HG03108 (cell line): ENCODE data around the gene XCR1.
"Not testable (repeated sequence)": the region's sequence is repeated elsewhere in the genome, so short reads cannot be mapped to it uniquely, and the experiment has no call there.

ENCODE experiments used
- ATAC-seq: cut with Tn5 transposase; IDR thresholded peaks from one replicate; pipeline ENCODE4 v1.9.1; 2021; ENCODE audit warnings: moderate library complexity; ENCODE audit not compliant: unreplicated experiment

XCR1 gene, protein sequence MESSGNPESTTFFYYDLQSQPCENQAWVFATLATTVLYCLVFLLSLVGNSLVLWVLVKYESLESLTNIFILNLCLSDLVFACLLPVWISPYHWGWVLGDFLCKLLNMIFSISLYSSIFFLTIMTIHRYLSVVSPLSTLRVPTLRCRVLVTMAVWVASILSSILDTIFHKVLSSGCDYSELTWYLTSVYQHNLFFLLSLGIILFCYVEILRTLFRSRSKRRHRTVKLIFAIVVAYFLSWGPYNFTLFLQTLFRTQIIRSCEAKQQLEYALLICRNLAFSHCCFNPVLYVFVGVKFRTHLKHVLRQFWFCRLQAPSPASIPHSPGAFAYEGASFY

DNA sequence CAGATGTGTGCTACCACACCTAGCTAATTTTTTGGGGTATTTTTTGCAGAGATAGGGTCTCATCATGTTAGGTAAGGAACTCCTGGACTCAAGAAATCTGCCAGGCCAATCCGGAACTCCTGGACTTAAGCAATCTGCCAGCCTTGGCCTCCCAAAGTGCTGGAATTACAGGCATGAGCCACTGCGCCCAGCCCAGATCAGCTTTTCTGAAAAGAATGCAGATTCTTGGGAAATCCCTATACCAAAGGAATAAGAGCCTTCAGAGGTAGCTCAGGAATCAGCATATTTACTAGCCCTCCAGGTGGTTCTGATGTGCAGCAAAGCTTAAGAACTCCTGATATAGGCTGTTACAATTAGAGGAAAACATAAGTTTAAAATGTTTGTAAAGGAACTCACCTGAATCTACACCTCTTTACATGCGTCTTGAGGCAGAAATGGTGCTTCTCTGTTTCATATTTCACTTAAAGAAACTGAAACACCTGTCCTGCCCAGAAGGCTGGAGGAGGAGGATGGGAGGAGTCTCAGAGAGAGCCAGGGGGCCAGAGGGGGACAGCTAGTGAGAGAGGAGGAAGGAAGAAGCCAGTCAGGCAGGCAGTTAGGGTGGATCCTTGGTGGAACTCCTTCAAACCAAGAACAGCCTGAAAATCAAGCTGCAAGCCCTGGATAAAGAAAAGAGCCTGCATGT is at the start of gene XCR1:
Gene XCR1 (minus strand): TSS at position 463 of the 685 bp plus-strand sequence. CDS start 5,536 bp downstream, outside the sequence.
- ATAC-seq, result no peak

DNA sequence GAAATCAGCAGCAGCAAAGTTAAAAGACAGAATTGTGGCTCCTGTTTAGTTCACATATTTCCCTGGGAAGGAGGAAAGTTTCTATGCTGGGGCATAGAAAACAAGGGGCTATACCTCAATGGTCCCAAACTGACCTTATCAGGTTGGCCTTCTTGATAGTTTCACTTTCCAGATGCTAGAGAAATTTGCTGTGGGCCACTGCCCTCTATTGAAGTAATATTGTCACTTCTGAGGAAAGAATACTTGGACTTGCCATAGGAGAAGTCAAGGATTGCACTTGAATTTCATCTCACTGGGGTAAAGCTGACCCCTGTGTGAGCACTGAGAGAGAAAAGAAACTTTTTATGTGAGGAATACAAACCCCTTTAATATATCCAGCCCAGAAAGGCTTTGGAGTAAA is 49.3 kb upstream of the XCR1 start:
- ATAC-seq, result no peak

DNA sequence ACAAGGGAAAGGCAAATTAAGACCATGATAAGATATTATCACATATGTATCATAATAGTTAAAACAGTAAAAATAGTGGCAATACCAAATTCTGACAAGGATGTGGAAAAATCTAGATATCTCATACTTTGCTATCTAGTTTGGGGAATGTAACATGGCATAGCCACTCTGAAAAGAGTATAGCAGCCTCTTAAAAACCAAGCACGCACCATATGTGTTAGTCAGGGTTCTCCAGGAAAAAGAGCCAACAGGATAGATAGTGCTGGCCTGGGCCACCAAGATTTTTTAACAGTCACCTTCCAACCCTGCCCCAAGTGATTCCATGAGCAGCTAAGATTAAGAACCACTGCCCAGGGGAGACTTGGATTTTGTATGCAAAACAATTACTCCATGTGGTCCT is 48.5 kb upstream of the XCR1 start:
- ATAC-seq, result no peak

DNA sequence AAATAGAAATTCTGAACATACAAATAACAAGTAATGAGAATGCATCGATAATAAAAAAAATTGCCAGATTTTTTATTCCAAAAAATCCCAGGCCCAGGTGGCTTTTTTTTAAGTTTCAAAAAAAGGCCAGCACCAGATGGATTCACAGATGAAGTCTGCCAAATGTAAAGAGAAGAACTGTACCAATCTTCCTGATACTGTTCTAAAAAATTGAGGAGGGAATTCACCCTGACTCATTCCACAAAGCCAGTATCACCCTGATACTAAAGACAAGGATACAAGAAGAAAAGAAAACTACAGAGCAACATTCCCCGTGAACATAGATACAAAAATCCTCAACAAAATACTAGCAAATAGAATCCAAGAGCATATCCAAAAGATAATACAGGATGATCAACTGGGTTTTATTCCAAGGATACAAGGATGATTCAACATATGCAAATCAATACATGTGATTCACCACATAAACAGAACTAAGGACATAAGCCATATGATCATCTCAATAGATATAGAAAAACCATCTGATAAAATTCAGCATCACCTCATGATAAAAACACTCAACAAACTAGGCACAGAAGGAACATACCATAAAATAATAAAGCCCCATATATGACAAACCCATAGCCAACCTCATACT is 44.1 kb upstream of the XCR1 start:
- no peak for ATAC-seq

DNA sequence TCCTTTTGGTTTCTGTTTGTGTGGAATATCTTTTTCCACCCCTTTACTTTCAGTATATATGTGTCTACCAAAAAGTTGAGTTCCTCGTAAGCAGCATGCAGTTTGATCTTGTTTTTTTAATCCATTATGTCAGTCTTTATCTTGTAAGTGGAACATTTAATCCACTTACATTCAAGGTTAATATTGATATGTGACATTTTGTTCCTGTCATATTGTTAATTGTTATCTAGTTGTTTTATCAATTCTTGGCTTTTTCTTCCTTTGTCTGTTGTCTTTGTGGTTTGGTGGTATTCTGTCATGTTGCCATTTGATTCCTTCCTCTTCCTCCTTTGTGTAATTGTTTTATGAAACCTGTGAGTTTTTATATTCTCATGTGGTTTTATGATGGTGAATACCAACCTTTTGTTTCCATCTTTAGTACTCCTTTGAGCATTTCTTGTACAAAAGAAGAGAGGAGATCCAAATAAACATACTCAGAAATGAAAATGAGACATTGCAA is 43.4 kb upstream of the XCR1 start:
- ATAC-seq, result no peak

DNA sequence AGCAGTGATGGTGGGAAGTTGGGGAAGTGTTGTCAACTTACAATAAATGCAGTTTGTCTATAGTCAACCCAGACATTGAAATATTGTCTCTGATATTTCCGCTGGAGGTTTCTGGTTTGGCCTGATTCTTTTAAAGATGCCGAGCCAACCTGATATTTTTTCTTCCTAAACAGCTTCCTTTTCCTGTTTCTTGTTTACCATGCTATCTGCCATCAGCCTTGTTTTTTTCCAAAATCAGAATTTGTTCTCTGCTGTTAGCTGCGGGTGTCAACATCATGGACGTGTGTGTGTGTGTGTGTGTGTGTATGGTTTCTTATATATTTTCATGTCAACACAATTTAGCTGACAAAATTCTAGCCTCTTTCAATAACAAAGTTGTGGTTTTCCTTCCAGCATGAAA is 41.2 kb upstream of the XCR1 start:
- no peak for ATAC-seq

DNA sequence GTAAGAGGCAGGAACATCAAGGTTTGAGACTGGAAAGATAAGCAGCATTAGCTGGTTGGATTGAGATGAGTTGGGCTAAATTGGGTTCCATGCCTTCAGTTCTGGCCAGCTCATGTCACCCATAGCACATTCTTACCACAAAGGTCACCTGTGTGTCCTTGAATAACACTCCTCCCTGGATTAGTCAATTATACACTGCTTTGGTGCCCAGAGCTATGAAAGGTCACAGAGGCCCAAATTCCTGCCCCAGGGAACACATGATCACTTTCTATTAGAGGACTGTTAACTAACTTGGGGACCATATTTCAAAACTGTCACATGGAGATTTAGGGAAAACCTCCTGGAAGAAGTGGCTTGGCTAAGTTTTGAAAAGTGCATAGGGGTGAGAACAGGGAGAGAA is 40.1 kb upstream of the XCR1 start:
- no peak for ATAC-seq

DNA sequence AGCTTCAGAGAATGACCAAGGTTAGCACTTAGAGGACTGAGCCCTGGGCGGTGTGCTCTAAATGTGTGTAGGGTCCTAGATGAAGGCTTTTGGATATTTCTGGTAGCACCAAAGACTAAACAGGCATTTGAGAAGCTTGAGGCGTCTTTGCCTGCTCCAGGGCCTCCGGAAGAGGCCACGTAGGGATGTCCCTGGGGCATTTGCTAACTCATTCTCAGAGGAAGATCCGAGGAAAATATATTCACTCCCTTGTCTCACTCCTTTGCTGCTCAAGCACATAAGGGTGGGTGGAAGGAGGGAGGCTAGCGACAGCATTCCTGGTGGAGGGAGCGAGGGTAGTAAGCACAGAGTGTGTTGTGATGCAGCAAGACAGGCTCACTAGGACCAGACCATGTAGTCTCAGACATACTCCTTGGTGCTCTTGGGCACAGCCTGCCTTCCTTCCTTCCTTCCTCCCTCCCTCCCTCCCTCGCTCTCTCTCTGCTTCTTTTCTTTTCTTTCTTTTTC is 38.5 kb upstream of the XCR1 start:
- ATAC-seq, result no peak

DNA sequence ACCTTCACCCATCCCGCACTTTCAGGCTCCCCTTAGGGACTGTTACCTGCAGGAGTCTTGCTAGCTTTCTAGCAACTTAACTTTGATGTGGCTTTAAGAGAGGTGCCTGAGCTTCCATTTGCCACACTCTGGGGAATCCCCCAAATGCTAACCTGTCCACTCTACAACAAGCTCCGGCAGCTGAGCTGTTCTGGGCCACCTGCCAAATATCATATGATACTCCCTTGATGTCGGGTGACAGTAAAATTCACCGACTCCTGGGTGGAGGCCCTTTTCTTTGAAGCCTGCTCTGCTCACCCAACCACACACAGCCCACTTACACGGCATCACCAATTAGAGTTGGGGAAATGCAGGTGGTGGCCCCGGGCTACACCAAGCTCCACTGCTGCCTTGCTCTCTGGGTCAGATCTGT is 38.0 kb upstream of the XCR1 start:
- no peak for ATAC-seq

DNA sequence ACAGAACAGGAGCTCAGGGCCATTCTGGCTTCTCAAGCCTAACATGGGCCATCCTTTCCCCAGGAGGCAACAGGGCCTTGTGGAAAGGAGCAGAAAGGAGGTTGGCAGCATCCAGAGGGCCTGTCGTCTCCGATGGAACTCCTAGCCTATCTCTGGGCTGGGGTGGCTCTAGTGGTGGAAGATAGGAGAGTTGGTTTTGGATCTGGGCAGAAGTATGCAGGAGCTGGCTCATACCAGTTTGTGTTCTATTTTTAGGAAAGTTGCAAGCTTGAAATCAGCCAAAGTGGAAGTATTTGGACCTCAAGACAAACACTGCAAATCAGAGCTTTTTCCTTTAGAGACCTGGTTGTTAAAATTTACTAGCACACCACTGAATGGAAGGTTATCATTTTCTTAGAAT is 35.4 kb upstream of the XCR1 start:
- no peak for ATAC-seq

DNA sequence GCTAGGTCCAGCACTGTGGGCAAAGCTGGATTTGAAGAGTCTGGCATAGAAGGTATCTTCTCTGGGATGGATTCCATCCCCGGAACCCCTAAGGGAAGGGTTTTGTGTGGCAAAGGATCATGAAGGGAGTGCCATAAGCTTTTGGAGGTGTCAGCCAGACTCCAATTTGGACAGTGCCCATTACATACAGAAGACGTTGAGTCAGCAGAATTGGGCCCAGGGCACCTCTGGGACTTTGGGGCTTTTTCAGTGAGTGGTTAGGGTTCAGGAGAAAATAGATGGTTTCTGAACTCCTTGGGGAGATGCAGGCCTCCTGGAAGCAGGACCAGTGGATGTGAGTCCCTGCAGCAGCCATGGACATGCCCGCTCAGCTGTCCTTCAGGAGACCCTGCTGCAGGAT is 34.6 kb upstream of the XCR1 start:
- no peak for ATAC-seq

DNA sequence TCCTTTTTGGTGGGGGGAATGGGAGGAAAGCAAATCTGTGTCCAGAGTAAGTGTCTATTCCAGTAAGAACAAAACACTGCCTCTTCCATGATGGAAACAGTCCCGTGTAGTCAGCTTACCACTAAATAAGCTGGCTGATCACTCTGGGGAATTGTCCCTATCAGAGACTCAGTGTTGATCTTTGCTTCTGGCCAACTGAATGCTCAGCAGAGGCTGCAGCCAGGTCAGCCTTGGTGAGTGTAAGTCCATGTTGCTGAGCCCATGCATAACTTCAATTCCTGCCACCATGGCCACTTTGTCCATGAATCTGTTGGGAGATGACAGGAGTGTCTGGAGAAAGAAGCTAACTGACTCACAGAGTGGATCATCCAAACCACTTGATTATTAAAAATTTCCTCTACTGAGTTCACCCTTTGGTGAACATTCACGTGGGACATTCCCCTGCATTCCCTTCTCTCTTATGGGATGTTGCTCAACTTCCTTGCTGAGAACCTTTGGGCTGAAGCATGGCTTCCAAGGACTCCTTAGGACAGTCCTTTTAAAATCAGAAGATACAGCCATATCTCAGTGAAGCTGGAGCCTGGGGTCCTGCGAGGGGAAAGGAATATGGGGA is 33.9 kb upstream of the XCR1 start:
- ATAC-seq, result no peak

DNA sequence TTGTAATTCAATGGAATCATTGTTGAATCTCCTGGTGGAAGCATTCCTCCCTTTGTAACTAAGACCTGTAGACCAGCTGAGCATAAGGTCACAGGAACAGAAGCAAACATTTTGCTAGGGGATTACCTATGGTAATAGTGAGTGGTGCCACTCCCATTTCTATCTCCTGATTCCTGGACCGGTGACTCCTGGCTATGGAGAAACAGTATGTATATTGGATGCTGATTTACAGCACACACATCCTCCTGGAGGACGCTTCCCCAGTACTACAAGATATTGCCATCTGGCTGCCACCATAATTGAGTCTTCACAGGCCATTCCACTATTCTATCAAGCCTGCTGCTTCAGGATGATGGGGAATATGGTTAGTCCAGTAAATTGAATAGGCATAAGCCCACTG is 33.3 kb upstream of the XCR1 start:
- no peak for ATAC-seq

DNA sequence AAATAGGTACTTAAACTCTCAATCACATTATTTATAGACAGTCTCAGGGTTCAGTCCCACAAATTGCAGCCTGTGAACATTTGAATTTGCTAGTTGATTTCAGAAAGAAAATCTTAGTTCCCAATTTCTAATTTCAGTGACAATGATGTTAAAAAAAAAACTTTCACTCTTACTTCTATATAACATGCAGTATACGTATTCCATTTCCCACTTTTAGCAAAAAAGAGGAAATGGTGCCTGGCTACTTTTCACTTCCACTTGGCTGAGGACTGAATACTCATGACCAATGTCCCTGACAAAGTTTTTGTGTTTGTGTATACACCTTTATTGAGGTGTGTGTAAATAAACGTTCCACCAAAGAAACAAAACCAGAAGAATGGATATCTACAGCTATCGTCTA is 32.1 kb upstream of the XCR1 start:
- no peak for ATAC-seq

DNA sequence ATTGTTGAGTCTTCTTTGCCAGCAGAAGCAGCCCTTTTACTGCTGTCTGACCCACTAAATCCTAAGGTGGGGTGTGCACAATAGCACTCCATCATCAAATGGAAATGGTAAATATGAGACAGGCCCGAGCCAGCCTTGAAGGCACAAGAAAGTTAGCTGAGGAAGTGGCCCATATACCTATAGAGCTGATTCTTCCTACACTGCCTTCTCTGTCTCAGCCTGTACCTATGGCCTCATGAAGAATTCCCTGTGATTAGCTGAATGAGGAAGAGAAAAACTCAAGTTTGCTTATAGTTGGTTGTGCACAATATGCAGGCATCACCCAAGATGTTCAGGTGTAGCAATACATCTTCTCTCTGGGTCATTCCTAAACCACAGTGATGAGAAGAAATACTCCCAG is 31.7 kb upstream of the XCR1 start:
- ATAC-seq, result no peak

DNA sequence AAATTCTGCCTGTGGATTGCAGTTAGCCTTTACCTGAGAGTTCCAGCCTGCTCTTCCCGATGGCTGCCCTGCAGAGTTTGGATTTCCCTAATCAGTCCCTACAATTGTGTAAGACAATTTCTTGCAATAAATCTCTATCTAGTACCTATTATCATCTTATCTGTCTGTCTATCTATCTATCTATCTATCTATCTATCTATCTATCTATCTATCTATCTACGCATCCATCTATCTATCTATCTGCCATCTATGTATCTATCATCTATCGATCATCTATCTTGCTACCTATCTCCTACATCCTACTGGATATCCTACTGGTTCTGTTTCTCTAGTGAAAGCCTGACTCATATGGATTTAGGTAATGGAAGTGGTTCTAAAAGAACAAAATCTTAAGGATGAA is 30.4 kb upstream of the XCR1 start:
- ATAC-seq, result no peak

DNA sequence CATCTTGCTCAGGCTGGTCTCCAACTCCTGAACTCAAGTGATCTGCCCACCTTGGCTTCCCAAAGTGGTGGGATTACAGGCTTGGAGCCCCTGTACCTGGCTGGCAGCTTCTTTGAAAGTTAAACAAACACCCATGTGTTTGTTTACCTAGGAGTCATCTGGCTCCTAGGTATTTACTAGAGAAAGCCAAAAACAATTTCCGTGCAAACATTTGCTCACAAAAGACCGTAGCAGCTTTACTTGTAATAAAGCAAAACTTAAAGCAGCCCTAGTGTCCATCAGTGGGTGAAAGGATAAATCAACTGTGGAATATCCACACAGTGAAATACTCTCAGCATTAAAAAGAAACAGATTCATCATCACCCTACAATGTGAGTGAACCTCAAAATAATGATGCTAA is 29.4 kb upstream of the XCR1 start:
- ATAC-seq, result no peak

DNA sequence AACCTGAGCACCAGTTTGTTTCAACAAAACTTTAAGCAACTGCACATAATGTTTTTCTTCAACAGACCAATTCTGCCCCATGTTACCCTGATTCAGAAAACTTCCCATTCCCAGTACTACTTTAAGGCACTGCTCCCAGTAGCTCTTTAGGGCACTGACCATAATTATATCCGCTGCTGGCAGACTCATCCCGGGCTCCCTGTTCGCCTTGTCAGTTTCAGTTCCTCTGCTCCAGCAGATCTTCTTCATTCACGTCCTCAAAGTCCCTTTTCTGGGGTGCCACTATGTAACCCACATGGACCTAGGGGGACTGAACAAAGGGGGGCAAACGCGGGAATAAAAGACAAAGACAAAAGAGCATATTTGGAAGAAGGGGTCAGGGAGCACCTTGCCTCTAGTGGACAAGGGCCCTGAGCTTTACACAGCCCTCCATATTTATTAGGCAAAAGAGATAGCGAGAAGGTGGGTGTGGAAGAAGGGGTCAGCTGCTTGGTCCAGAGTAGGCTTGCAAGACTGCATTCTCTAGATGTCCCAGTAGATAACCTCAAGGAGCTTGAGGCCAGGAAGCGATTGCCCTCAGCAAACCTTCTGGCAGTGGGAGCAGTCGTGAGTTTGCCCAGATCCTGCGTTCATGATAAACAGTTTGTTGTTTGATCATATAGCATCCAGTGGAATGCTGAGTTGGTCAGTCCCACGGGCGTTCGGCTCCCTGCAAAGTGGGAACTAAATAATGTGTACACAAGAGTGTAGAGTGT is 26.7 kb upstream of the XCR1 start:
- not testable (repeated sequence) for ATAC-seq

DNA sequence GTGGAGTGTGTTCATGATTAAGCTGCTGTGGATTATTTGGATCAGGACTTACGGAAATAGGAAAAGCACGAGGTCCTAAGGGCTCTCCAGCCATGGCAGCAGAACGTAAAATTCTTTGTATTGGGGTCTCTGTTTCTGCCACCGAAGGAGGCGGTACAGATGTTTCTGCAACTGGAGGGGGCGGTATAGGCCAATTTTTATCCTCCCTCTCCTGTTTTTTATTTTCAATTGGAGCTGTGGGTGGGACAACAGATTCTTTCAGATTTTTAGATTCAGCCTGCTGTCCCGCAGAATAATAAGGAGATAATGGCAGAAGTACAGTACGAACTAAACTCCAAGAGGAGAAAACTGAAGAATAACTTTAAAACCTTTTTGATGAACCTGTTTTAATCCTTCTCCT is 26.0 kb upstream of the XCR1 start:
- ATAC-seq, result not testable (repeated sequence)

DNA sequence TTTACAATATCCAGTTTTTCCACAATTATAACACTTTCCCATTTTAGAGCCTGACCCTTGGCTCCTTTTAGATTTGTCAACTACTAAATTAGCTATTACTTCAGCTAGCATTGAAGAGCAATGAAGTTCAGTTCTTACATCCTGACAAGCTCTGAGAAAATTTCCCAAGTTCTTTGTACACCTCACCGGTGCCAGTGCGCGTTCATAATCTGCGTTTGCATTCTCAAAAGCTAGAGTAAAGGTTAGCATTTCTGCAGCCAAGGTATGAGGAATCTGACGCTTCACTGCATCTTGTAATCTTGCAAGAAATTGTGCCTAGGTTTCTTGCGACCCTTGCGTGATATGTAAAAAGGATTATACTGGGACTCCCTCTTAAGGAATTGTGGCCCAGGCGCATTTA is 25.2 kb upstream of the XCR1 start:
- ATAC-seq, result no peak

DNA sequence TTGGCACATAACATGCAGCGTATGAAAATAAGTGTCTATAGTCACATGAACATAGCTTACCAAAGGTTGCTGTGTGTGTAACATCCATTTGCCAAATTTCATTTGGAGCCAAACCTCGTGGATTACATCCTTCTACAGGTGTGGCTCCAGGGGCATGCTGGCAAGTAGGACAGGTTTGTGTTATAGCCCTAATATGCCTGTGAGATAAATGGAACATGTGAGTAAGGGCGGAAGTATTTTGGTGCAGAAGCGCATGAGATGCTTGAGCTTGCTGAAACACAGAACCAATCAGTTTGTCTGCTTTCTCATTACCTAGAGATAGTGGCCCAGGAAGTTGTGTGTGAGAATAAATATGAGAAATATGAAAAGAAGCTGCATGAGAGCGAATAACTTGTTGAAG is 21.8 kb upstream of the XCR1 start:
- no peak for ATAC-seq
